HG03135 (cell line): ENCODE measurements around the gene EEFSEC.

Experiments used
- ATAC-seq: cut with Tn5 transposase; IDR thresholded peaks from one replicate; pipeline ENCODE4 v1.9.1; 2021; ENCODE audit warnings: mild to moderate bottlenecking, moderate library complexity; ENCODE audit not compliant: unreplicated experiment

EEFSEC gene

GRCh38 chr3:128456776-128457715, 303.8 kb downstream of the EEFSEC start:
- ATAC-seq: no peak

GRCh38 chr3:128457937-128458336, 304.7 kb downstream of the EEFSEC start:
- ATAC-seq: no peak
